SH-SY5Y (cell line): ENCODE results near the gene CEBPE.

Experiments used
- GATA2 ChIP-seq: IDR thresholded peaks from 2 replicates; pipeline ENCODE4 v1.6.1; 2011; ENCODE audit warnings: mild to moderate bottlenecking, low read depth, low read length
- GATA3 ChIP-seq: IDR thresholded peaks from 2 replicates; pipeline ENCODE4 v1.6.1; 2011; ENCODE audit warnings: low read depth, mild to moderate bottlenecking, low read length, moderate library complexity

DNA sequence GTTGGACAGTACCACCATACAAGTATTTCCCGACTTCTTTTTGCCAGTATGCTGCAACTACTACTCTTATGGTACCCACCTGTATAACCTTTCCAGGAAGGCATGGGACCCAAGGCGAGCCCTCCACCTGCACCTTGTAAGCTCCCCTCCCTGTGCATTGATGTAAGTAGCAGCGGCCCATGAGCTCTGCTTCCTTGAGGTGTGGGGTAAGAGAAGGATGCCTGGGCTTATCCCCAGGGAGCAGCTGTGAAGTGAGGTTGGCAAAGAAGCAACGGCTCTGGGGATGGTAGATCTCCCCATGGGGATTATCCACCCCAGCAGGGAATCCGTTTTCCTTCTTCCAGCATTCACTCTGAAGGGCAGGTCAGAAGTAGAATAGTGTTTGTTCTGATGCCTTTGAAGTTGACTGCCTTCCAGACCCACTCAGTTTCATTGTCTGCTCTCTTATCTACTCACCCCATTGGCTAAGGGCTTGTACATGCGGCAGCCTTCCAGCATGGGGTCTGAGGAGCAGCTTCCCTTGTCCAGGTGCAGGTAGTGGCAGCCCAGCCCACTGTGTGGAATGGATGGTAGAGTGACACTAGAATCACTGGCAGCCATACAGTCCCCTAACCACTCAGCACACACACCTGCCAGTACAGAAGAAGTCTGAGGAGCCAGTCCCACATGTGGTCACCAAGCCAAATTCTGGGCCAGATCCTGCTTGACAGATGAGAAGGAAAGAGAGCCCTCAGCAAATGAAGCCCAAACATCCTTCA, 17.7 kb downstream of the CEBPE start:
- TF ChIP-seq GATA3 (no peak), GATA2 (no peak)
